ENCODE results near the gene S100A5.

Gene S100A5

GRCh38 chr1:153560241-153560640, 19.5 kb upstream of the S100A5 start:
- TF ChIP-seq CTCF (IDR thresholded peaks at IDR 0.05; ENCODE audit: extremely low read depth, insufficient read depth, missing control alignments): no peak
- no peak for DNase-seq (ENCODE audit: low spot score)
- in situ Hi-C loops (cut with MboI; ENCODE audit: low pct_unique_long_range_greater_than_20kb, low sequenced_read_pairs, unreplicated experiment): loop anchor here (10.0 kb wide), 1 partner anchor 45 kb away; no protein-coding TSS in a partner anchor

- no peak for TF ChIP-seq CTCF (IDR thresholded peaks at IDR 0.05; ENCODE audit: extremely low read depth, insufficient read depth, missing control alignments)
- no peak for DNase-seq (ENCODE audit: low spot score)
- in situ Hi-C loops (cut with MboI; ENCODE audit: low pct_unique_long_range_greater_than_20kb, low sequenced_read_pairs, unreplicated experiment): no loop called here
Measured at GRCh38 chr1:153557877-153558276, 17.1 kb upstream of the S100A5 start.

- no peak for TF ChIP-seq CTCF (IDR thresholded peaks at IDR 0.05; ENCODE audit: extremely low read depth, insufficient read depth, missing control alignments)
- in situ Hi-C loops (cut with MboI; ENCODE audit: low pct_unique_long_range_greater_than_20kb, low sequenced_read_pairs, unreplicated experiment): no loop called here
- no peak for DNase-seq (ENCODE audit: low spot score)
Measured at GRCh38 chr1:153556348-153556747, 15.6 kb upstream of the S100A5 start.

GRCh38 chr1:153553830-153554541, 13.3 kb upstream of the S100A5 start:
- no peak for TF ChIP-seq CTCF (IDR thresholded peaks at IDR 0.05; ENCODE audit: extremely low read depth, insufficient read depth, missing control alignments)
- in situ Hi-C loops (cut with MboI; ENCODE audit: low pct_unique_long_range_greater_than_20kb, low sequenced_read_pairs, unreplicated experiment): no loop called here
- no peak for DNase-seq (ENCODE audit: low spot score)

- in situ Hi-C loops (cut with MboI; ENCODE audit: low pct_unique_long_range_greater_than_20kb, low sequenced_read_pairs, unreplicated experiment): no loop called here
- no peak for DNase-seq (ENCODE audit: low spot score)
- no peak for TF ChIP-seq CTCF (IDR thresholded peaks at IDR 0.05; ENCODE audit: extremely low read depth, insufficient read depth, missing control alignments)
Measured at GRCh38 chr1:153553096-153553495, 12.4 kb upstream of the S100A5 start.

- TF ChIP-seq CTCF (IDR thresholded peaks at IDR 0.05; ENCODE audit: extremely low read depth, insufficient read depth, missing control alignments): no peak
- no peak for DNase-seq (ENCODE audit: low spot score)
- in situ Hi-C loops (cut with MboI; ENCODE audit: low pct_unique_long_range_greater_than_20kb, low sequenced_read_pairs, unreplicated experiment): no loop called here
Measured at GRCh38 chr1:153552335-153552734, 11.6 kb upstream of the S100A5 start.
